ENCODE data around the gene ZDHHC8. TPM values are rescaled to one million over a fixed set of nuclear protein-coding genes. Genes with fewer than 3 reads are reported as not detected.

The ZDHHC8 gene
- polyA plus RNA-seq, 2 of the 4 experiments (the other 2 are of a cell fraction), result 5.3 to 28.1 TPM

- H3K9me3 ChIP-seq, result no peaks in the 10 kb centered on the region
- CTCF ChIA-PET, result interaction anchor here (0.5 to 1.0 kb wide), 4 partner anchors 18 to 1888 kb away, joined by 3 read pairs; no protein-coding TSS in a partner anchor
- DNase-seq (ENCODE audit: low read depth in 1 of 2, low spot score in 1 of 2) (no peak), ATAC-seq (peak; percentile 35 to 76; a peak in 4 of 6 replicates), FAIRE-seq (no peak)
- POLR2A ChIA-PET, result no interaction called here
- no peaks in the 10 kb centered on the region for H3K4me1 ChIP-seq
- no peak overlapping the region for H3K4me2 ChIP-seq
- H3K27ac ChIP-seq, result no peak overlapping the region
- TF ChIP-seq EHMT2 (IDR thresholded peaks at IDR 0.05; ENCODE audit: low read depth) (no peak), POLR2AphosphoS2 (conservative IDR thresholded peaks at IDR 0.05; ENCODE audit: low read length) (no peak), CTCF (IDR thresholded peaks at IDR 0.05) (no peak), POLR2A (IDR thresholded peaks at IDR 0.05; ENCODE audit: low read length) (no peak), RCOR1 (IDR thresholded peaks at IDR 0.05; ENCODE audit: low read depth, low read length) (no peak), HDAC2 (IDR thresholded peaks at IDR 0.05) (no peak), FOXS1 (CRISPR knock-in tag; IDR thresholded peaks at IDR 0.05) (no peak), CEBPB (IDR thresholded peaks at IDR 0.05) (no peak)
- TF ChIP-seq, protein P1, sequence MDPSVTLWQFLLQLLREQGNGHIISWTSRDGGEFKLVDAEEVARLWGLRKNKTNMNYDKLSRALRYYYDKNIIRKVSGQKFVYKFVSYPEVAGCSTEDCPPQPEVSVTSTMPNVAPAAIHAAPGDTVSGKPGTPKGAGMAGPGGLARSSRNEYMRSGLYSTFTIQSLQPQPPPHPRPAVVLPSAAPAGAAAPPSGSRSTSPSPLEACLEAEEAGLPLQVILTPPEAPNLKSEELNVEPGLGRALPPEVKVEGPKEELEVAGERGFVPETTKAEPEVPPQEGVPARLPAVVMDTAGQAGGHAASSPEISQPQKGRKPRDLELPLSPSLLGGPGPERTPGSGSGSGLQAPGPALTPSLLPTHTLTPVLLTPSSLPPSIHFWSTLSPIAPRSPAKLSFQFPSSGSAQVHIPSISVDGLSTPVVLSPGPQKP (IDR thresholded peaks at IDR 0.05; ENCODE audit: low read depth, low read length), result no peak
- TF ChIP-seq, protein P2, sequence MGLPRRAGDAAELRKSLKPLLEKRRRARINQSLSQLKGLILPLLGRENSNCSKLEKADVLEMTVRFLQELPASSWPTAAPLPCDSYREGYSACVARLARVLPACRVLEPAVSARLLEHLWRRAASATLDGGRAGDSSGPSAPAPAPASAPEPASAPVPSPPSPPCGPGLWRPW (IDR thresholded peaks at IDR 0.05), result no peak
- 55% methylated on average over 4 of the region's 19 CpGs for WGBS (ENCODE audit: missing lambda C conversion rate)
- no peak overlapping the region for H3K4me3 ChIP-seq
These were observed 43.4 kb downstream of the ZDHHC8 start for GRCh38 chr22:20174785-20175596.

- 69% methylated on average over 5 of the region's 12 CpGs for WGBS (ENCODE audit: missing lambda C conversion rate)
- DNase-seq (ENCODE audit: low read depth in 1 of 2, low spot score in 1 of 2) (peak in 1 of 2 experiments; percentile 11), ATAC-seq (peak in 1 of 2 experiments; percentile 26; a peak in 1 of 6 replicates), FAIRE-seq (no peak)
- no peaks in the 10 kb centered on the region for H3K4me1 ChIP-seq
- ChIA-PET POLR2A (no interaction called here), CTCF (interaction anchor here (0.8 to 1.0 kb wide), 2 partner anchors 19 to 63 kb away, joined by 3 read pairs; no protein-coding TSS in a partner anchor)
- H3K27ac ChIP-seq, result no peak overlapping the region
- no peak overlapping the region for H3K4me2 ChIP-seq
- TF ChIP-seq ZC3H11A (IDR thresholded peaks at IDR 0.05) (no peak), EHF (CRISPR knock-in tag; IDR thresholded peaks at IDR 0.05) (no peak), RCOR1 (IDR thresholded peaks at IDR 0.05; ENCODE audit: low read depth, low read length) (no peak), CHD4 (IDR thresholded peaks at IDR 0.05; ENCODE audit: borderline replicate concordance) (no peak), ZSCAN20 (CRISPR knock-in tag; IDR thresholded peaks at IDR 0.05) (no peak), TFCP2L1 (CRISPR knock-in tag; IDR thresholded peaks at IDR 0.05) (no peak)
- TF ChIP-seq, protein P3, sequence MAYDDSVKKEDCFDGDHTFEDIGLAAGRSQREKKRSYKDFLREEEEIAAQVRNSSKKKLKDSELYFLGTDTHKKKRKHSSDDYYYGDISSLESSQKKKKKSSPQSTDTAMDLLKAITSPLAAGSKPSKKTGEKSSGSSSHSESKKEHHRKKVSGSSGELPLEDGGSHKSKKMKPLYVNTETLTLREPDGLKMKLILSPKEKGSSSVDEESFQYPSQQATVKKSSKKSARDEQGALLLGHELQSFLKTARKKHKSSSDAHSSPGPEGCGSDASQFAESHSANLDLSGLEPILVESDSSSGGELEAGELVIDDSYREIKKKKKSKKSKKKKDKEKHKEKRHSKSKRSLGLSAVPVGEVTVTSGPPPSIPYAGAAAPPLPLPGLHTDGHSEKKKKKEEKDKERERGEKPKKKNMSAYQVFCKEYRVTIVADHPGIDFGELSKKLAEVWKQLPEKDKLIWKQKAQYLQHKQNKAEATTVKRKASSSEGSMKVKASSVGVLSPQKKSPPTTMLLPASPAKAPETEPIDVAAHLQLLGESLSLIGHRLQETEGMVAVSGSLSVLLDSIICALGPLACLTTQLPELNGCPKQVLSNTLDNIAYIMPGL (CRISPR knock-in tag; IDR thresholded peaks at IDR 0.05; ENCODE audit: borderline replicate concordance), result no peak
- no peak overlapping the region for H3K4me3 ChIP-seq
- no peaks in the 10 kb centered on the region for H3K9me3 ChIP-seq
These were observed 43.9 kb downstream of the ZDHHC8 start for GRCh38 chr22:20175597-20175900.

DNA sequence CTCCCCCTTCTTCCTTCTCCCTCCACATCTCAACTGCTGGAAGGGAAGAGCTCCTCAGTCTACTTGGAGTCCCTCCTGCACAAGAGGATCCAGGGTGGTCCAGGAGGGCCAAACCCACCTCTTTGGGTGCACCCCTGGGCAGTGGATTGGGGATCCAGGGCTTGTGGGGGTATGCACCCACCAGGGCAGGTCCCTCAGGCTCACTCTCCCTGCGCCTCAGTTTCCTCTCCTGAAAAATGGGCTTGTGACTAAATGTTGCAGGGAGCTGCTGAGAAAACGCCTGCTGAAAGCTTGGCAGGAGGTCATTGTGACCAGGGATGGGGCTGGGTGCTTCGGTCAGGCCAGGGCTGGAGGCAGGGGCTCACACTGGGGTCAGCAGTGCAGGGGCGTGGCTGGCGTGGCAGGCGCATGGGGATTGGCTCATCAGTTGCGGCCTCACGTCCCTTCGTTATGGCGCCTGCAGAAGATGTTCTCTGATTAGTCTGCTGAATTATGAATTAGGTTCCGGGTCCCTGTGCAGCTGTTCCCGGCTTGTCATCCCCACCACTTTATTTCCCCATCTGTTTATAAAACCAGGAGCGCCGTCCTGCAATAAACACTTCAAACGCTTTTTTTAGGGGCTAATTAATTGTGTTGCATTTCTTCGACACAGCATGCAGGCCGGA, 44.9 kb downstream of the ZDHHC8 start:
- CTCF ChIA-PET, result interaction anchor here (0.6 to 1.4 kb wide), 3 partner anchors 92 to 109 kb away, joined by 3 to 5 read pairs (median 3); no protein-coding TSS in a partner anchor
- no peak for TF ChIP-seq MAX (IDR thresholded peaks at IDR 0.05)
- TF ChIP-seq JUN (IDR thresholded peaks at IDR 0.05), result no peak
- TF ChIP-seq, protein P2 (IDR thresholded peaks at IDR 0.05), result no peak
- TF ChIP-seq HOXB5 (CRISPR knock-in tag; IDR thresholded peaks at IDR 0.05), result no peak
- no peak for TF ChIP-seq HOXB13 (CRISPR knock-in tag; IDR thresholded peaks at IDR 0.05; ENCODE audit: low read depth)
- TF ChIP-seq RCOR1 (IDR thresholded peaks at IDR 0.05; ENCODE audit: low read depth, low read length), result no peak
- TF ChIP-seq KDM5A (IDR thresholded peaks at IDR 0.05), result no peak
- Histone ChIP-seq H3K9me3 (no peaks in the 10 kb centered on the region), H3K4me1 (no peaks in the 10 kb centered on the region), H3K4me3 (no peak overlapping the region), H3K27ac (no peak overlapping the region), H3K4me2 (no peak overlapping the region)
- POLR2A ChIA-PET, result no interaction called here
- no peak for DNase-seq (ENCODE audit: low read depth in 1 of 2, low spot score in 1 of 2)
- 77% methylated on average over 16 of the region's 17 CpGs for WGBS (ENCODE audit: missing lambda C conversion rate)
- ATAC-seq, result no peak
- no peak for FAIRE-seq

Data from A549 (cell line).